ENCODE data around the gene CFD.

CFD gene

DNA sequence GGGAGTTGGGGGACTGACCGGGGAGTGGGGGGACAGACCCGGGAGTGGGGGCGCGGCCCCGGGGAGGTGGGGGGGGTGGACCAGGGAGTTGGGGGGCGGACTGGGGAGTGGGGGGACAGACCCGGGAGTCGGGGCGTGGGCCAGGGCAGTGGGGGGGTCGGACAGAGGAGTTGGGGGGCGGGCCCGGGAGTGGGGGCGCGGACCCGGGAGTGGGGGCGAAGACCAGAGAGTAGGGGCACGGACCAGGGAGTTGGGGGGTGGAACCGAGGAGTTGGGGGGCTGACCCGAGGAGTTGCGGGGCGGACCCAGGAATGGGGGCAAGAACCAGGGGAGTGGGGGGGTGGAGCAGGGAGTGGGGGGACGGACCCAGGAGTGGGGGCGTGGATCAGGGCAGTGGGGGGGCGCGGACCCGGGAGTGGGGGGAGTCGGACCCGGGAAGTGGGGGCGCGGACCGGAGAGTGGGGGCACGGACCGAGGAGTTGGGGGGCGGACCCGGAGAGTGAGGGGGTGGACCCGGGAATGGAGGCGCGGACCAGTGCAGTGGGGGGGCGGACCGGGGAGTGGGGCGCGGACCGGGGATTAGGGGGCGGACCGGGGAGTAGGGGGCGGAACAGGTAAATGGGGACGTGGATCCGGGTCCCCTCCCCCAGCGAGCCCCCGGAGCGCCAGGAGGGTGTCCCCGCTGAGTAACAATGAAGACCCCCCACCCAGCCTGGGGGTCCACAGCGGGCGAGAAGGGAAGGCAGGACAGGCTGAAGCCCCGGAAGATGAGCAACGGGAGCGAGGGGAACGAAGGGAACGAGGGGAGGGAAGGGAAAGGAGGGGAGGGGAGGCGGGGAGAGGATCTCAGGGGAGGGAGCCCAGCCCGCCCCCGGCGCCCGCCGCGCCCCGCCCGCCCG, 53.0 kb downstream of the CFD start:
- DNase-seq = no peak
